Pericardium fibroblast (primary cell): ENCODE results near the gene LAPTM5. TPM values are rescaled to one million over a fixed set of nuclear protein-coding genes. Genes with fewer than 3 reads are reported as not detected.

Source experiments
- total RNA-seq: library from RNA; depleted of rRNA; stranded (reverse); fragments of >200 nt; gene quantifications from 2 replicates; pipeline ENCODE4 v1.2.3, GENCODE V29; 2015

The LAPTM5 gene, protein sequence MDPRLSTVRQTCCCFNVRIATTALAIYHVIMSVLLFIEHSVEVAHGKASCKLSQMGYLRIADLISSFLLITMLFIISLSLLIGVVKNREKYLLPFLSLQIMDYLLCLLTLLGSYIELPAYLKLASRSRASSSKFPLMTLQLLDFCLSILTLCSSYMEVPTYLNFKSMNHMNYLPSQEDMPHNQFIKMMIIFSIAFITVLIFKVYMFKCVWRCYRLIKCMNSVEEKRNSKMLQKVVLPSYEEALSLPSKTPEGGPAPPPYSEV
- total RNA-seq: 0.35 TPM in 1 of 2 replicates, not detected in the other

DNA sequence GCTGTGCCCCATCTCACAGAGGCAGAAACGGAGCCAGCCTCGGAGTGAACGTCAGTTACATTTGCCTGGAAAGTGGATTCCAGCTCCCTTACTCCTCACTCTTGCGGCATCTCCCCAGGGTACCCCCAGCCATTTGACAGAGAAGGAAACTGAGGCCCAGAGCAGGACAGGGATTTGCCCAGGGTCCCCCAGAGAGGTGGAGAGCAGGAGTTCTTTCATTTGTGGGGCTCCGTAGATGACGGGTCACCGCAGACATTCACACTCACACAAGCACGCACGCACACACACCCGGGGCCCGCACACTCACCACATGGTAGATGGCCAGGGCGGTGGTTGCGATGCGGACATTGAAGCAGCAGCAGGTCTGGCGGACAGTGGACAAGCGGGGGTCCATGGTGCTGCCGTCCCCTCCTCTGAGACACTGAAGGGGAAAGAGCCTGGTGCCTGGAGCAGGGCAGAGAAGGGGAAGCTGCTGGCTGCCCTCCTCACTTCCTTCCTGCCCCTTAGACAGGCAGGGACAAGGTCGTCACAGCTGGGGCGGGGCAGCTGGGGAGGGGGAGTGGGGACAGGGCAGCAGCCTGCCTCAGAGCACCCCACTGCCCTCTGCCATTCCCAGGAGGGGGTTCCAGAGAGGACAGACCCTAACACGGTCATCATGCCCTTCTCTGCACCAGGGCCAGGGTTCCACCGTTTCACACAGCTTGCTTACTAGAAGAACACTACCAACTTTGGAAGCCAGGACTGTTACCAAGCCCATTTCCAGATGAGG lies at the start of gene LAPTM5:
TSS of gene LAPTM5 (minus strand) at position 423 of the 769 bp plus-strand sequence. CDS start at position 394, 29 bp downstream.

DNA sequence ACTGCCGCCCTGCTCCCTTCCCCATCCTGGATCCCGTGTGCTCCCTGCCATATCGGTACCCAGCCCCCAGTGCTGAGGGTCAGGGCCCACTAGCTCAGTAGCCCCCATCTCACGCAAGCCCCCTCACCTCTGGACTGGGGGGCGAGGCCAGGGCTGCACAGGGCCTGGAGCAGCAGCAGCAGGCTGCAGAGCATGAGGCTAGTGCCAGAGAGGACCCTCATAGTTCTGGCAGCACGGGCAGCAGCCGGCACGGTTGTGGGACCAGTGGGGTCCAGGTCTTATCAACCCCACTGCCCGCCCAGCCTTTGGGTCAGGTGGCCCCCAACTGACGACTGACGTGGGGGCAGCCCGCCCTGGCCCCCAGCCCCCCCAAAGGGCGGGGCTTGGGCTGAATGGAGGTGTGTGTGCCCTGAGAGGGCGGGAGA lies 34.2 kb downstream of the LAPTM5 start, which contains the start of gene MATN1:
TSS of gene MATN1 (minus strand) at position 255 of the 425 bp plus-strand sequence. CDS start at position 221, 34 bp downstream.

Other genes starting within 250 kb of the LAPTM5 start
- under 0.01 and 0.23 TPM in 2 replicates for gene MATN1, start 34.2 kb downstream of the LAPTM5 start, total RNA-seq
- gene SDC3, start 151.0 kb upstream of the LAPTM5 start, total RNA-seq: 23.4 and 50.1 TPM in 2 replicates